ENCODE data around the gene ZNRF2.

DNA sequence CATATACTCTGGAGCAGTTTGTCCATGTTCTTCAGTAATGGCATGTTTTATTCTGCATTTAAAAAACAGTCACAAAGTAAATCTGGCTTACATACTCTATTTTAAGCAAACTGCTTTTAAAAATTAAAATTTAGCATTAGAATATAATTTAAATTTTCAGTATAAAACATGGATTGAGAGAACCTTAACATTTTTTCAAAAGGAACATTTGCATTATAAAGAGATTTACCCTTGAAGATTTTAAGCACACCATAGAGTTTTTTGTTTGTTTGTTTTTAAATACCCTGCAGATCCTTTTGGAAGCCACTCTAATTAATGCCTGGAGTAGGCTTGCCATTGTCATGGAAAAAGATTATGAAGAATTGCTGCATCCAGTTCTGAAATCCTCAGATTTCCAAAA, 70.4 kb downstream of the ZNRF2 start:
- TF ChIP-seq, protein P1, sequence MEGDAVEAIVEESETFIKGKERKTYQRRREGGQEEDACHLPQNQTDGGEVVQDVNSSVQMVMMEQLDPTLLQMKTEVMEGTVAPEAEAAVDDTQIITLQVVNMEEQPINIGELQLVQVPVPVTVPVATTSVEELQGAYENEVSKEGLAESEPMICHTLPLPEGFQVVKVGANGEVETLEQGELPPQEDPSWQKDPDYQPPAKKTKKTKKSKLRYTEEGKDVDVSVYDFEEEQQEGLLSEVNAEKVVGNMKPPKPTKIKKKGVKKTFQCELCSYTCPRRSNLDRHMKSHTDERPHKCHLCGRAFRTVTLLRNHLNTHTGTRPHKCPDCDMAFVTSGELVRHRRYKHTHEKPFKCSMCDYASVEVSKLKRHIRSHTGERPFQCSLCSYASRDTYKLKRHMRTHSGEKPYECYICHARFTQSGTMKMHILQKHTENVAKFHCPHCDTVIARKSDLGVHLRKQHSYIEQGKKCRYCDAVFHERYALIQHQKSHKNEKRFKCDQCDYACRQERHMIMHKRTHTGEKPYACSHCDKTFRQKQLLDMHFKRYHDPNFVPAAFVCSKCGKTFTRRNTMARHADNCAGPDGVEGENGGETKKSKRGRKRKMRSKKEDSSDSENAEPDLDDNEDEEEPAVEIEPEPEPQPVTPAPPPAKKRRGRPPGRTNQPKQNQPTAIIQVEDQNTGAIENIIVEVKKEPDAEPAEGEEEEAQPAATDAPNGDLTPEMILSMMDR (IDR thresholded peaks at IDR 0.05) = no peak
- no peak for TF ChIP-seq POLR2A (IDR thresholded peaks at IDR 0.05)

Data from transverse colon (tissue), 3 donors.